NCI-H69 (cell line): Measurements from ENCODE around the gene ODAD2.
"Not testable (repeated sequence)": the region's sequence is repeated elsewhere in the genome, so short reads cannot be mapped to it uniquely, and the experiment has no call there.

Source experiments
- DNase-seq: peaks from one replicate; lab custom pipeline; 2025; lab: John Stamatoyannopoulos, UW

ODAD2 gene

GRCh38 chr10:27959093-27959715 is 39.7 kb downstream of the ODAD2 start:
- no peak for DNase-seq

DNA sequence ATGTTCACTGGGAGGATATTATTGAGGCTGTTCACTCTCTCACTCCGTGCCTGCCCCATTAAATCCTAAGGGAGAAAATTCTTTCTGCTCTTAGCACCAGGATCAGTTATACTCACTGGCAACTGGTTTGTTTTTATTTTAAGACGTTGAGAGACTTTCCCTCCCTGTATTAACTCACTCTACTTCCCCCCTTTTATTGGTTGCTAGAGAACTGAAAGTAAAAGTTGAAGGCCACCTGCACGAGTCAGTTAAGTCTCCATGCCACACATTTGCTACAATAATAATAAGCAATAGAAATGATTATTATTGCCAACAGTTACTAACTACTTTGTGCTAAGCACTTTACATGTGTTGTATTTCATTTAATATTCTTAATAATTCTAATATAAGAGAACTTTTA is 40.5 kb downstream of the ODAD2 start:
- DNase-seq = not testable (repeated sequence)

DNA sequence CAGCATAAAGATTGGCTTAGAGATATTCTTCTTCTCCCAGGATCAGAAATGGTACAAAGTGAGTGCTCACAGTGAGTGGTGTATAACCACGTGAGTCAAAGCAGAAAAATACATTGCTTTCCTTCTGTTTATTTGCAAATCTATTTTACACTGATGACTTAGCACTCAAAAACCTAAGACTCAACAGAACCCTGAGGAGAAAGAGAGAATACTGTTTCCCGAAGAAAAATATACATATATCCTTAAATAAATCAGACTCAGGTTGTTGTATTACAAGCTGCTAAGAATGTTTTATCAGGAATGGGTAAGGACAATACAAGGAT is 48.7 kb downstream of the ODAD2 start:
- DNase-seq = no peak

- DNase-seq = no peak
Measured at GRCh38 chr10:27949528-27950241, 49.2 kb downstream of the ODAD2 start.

DNA sequence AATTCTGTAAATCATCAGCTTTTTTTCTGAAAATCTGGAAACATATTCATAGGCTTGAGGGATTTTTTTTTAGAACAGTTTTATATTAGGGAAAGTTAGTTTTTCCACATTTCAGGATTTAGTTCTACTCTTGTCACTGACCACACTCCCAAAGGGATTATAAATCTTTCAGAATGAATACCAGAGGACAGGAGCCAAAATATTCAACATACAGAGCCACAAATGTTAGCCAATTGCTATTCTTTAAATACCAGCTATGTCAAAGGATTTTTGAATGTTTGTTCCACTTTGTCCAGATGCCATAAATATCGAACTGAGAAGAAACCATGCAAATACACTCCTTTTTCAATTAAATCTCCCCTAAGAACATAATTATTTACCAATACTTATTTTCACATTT is 50.7 kb downstream of the ODAD2 start:
- DNase-seq = no peak

DNA sequence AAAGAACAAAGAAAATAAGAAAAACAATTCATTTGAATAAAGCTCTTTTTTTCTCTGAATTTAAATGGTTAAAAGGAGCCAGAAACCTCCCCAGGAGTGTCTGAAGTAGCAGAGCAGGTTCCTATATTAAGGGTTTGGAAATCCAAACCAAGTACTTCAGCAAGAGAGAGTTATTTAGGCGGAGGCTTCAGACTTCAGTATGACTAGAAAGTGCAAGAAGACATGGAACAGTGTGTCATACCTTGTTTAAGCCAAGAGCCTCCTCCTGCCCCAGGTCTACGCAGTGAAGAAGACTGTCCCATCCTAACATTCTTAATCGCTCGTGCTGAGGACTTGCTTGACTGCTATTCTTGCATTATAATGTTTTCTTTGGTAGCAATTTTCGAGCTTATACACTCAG is 51.3 kb downstream of the ODAD2 start:
- no peak for DNase-seq

GRCh38 chr10:27944005-27944404 is 54.9 kb downstream of the ODAD2 start:
- DNase-seq = no peak

- DNase-seq = no peak
Measured at GRCh38 chr10:27914888-27915287, 84.0 kb downstream of the ODAD2 start.

DNA sequence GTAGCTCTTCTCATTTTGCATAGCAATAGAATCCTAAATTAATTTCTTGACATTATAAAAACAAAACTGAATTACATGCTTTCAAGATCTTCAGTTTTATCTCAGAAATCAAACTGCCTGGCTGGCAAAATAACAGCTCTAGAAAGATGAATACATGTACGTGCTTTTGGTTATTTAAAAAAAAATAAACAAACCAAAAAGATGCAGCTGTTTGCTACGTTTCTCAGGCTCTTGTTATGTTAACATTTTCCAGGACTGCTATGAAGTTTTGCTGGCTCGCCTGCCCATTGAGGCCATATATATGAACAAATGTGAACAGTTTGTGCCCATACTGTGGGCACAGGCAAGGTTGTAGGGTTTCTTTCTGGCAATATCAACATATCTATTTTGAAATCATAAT is 86.6 kb downstream of the ODAD2 start:
- DNase-seq = no peak

DNA sequence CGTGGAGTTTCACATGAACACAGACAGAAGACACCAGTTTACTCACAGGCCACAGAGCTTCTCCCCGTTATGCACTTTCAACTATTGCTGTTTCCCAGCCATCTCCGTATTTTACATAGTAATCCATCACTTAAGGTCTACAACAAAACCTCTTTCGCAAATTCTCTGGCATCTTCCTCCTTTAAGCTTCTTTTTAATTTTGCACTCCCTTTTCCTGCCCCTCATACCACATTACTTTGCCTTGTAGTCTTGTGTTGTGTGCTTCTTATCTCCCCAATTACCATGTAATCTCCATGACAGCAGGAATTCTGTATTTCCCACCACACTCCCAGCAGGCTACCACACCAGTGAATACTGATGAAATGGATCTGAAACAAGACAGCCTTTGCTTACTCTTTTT is 87.3 kb downstream of the ODAD2 start:
- DNase-seq = no peak

DNA sequence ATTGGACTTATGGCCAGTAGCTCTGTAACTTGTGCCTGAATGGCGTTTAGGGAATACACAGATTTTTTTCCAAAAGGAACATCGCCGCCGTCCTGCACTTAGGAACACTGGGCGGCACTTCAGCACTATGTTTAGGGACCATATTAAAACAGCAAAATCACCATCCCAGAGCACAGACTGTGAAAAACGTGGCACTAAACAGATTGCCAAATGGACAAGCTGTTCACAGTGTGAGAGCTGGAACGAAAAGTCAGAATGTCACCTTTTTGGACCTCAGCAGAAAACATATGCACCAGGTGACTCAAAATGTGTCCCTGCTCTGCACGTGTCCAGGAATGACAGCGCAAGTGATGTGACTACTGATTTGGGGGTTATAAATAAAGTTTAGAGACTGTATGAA is 87.9 kb downstream of the ODAD2 start:
- DNase-seq = no peak

DNA sequence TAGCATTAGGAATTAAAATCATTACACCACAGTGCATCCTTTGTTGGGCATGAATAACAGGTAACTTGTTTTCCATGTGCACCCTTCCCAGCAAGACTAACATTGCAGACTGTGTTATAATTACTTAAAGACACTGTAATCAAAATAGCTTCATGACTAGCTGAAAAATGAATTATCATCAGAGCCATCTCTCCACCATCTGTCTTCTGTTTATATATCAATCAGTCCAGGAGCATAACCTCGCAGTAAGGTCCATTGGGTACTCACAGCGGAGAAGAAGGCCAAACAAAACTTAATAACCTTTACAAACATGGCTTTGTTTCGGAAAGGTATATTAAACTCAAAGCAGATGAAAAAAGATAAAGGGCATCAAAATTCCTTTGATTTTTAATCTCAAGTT is 90.6 kb downstream of the ODAD2 start:
- DNase-seq = peak; percentile 58

GRCh38 chr10:27899485-27899884 is 99.4 kb downstream of the ODAD2 start:
- DNase-seq = not testable (repeated sequence)

GRCh38 chr10:27899058-27899457 is 99.8 kb downstream of the ODAD2 start:
- DNase-seq = no peak

DNA sequence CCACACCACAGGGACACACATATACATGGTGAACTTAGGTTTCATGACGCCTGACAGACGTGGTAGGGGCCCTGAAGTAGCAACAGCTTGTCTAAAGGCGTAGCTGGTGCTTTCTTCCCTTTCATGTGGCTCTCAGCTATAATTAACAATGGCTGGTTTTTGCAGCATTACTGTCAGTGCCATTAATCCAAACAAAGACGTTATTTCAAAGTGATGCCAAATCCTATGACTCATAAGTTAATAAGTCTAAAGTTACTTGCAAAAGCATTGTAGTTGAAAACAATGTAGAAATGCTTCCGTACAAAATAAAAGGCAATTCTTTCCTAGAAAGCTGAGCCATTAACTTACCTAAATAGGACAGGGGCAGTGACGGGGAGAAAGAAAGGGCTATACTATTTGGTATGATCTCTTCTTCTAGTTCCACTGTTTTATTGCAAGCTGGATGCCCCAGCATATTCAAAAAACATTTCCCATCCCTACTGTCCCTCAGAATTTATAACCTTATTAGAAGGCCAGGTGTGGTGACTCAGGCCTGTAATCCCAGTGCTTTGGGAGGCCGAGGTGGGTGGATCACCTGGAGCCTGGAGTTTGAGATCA is 105.4 kb downstream of the ODAD2 start:
- no peak for DNase-seq

DNA sequence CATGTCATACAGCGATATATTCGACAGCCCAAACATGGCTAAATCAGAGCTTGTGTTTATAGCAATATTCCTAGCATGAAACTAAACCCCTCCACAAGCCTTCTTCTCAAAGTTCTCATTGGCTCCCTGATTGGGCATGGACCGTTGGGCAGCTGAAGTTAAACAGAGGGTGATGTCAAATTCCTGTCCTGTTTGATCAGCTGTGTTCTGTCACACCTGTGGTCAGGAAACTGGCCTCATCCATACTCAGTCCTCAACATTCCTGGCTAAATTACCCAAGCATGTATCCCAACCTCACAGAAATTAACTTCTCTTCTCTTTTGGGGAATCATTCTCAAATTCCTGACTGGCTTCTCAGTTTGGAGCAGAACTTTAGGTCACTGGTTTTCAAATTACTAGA is 107.9 kb downstream of the ODAD2 start:
- no peak for DNase-seq

- DNase-seq = no peak
Measured at GRCh38 chr10:27889518-27889917, 109.4 kb downstream of the ODAD2 start.

GRCh38 chr10:27884185-27884641 is 114.7 kb downstream of the ODAD2 start:
- DNase-seq = no peak

GRCh38 chr10:27878281-27878680 is 120.6 kb downstream of the ODAD2 start:
- DNase-seq = no peak

DNA sequence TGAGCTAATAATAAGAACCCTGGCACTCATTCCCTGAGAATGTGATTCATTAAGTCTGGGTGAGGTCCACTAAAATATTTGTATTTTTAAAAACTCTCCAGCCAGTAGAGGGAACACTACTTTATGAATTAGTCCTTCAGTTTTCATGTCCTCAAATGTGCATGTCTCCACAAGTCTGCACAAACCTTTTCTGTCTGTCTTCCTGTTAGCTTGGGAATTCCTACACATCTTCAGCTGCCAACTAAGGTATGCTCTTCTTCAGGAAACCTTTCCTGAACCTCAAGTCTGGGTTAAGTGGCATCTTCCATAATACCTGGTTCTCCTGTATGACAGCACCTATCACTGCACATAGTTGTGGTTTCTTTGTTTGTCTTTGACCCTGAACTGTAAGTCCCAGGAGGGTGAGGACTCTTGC is 133.7 kb downstream of the ODAD2 start:
- no peak for DNase-seq

DNA sequence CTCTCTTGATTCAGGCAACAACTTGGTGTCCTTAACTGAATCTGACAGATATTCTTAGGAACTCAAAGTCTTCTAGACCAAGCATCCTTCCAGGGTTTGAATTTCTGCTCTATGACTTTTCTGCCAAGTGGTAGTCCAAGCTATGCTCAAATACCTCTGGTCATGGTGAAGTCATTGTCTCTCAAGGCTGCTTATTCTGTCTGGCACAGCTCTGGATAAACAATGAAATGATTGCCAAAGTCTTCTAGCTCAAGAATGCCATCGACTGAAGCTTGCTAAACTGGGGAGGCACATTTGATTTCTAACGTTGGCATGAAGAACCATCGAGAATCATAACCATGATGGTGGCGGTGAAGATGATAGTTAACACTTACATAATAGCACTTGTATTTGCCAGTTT is 137.1 kb downstream of the ODAD2 start:
- DNase-seq = no peak

DNA sequence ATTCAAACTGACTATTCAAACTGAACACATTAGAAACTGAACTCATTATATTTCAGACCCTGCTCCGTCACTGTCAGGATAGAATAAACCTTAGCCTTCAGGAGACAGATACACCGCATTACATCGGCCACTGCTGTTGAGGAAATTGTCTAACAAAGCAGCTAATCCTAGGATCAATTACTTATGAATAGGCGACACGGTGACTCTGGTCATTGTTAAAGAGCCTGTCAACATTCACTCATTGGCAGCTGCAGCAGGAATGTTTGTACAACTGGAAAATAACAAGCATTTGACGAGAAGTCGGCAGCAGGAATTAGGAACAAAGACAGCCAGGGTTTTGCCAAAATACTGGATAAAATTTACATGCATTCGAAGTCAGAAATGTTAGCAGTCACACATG is 141.3 kb downstream of the ODAD2 start:
- DNase-seq = peak; percentile 10

DNA sequence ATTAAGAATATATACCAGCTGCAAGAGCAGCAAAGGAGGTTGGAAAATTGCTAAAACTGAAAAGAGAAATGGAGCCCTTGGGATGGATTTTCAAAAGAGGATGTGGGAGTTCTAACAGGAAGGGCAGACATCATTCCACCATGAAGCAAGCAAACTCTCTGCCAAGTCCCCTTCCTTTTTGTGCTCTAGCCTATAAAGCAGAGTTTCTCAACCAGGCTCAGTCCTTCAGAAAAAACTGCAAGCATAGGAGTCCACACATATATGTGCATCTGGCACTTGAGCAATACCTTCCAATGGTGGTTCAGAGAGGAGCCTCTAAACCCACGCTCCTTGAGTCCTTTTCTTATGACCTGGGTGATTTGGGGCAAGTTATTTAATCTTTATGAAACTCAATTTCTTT is 154.7 kb downstream of the ODAD2 start:
- no peak for DNase-seq

DNA sequence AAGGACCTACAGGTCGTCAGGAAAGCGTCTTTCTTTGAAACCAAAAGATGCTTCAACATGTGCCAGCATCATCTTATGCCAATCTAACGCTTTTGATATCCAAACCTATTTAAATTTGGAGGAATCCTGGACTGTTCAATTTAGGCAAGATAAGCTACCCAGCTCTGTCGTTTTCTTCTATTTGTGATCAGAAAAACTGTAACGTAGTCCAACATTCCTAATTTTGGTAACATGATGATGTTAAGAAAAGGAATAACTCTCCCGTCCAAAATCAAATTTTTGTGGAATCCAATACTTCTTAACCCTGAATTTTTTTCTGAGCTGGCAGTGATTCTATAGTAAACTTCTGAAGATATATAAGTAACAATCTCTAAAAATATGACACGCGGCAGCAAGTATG is 160.0 kb downstream of the ODAD2 start:
- no peak for DNase-seq
